ENCODE data around the gene LIPC.

DNA sequence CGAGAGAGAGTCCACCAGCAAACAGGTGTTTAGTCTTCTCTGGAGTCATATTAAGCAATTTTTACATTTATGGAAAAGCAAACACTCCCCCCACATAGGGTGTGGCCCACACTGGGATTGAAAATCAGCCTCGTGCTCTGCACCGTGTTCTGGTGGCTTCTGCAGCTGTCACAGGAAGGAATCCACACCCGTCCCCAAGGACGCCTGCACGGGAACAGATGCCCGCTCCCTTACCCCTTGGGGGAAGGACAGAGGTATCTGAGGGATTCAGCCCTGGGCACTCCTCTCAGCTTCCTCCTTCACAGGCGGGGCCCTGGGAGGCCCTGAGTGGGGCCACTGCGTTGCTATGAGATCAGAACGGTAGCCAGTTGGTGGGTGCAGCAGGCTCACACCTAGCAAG, 27.8 kb downstream of the LIPC start:
- no peak for TF ChIP-seq EZH2 (IDR thresholded peaks at IDR 0.05; ENCODE audit: low read depth, unreplicated experiment)
- no peak for TF ChIP-seq POLR2AphosphoS5 (IDR thresholded peaks at IDR 0.05; ENCODE audit: low read depth)
- TF ChIP-seq, protein P1, sequence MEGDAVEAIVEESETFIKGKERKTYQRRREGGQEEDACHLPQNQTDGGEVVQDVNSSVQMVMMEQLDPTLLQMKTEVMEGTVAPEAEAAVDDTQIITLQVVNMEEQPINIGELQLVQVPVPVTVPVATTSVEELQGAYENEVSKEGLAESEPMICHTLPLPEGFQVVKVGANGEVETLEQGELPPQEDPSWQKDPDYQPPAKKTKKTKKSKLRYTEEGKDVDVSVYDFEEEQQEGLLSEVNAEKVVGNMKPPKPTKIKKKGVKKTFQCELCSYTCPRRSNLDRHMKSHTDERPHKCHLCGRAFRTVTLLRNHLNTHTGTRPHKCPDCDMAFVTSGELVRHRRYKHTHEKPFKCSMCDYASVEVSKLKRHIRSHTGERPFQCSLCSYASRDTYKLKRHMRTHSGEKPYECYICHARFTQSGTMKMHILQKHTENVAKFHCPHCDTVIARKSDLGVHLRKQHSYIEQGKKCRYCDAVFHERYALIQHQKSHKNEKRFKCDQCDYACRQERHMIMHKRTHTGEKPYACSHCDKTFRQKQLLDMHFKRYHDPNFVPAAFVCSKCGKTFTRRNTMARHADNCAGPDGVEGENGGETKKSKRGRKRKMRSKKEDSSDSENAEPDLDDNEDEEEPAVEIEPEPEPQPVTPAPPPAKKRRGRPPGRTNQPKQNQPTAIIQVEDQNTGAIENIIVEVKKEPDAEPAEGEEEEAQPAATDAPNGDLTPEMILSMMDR (conservative IDR thresholded peaks at IDR 0.05; ENCODE audit: low read depth in 2 of 2): no peak
- TF ChIP-seq, protein P2, sequence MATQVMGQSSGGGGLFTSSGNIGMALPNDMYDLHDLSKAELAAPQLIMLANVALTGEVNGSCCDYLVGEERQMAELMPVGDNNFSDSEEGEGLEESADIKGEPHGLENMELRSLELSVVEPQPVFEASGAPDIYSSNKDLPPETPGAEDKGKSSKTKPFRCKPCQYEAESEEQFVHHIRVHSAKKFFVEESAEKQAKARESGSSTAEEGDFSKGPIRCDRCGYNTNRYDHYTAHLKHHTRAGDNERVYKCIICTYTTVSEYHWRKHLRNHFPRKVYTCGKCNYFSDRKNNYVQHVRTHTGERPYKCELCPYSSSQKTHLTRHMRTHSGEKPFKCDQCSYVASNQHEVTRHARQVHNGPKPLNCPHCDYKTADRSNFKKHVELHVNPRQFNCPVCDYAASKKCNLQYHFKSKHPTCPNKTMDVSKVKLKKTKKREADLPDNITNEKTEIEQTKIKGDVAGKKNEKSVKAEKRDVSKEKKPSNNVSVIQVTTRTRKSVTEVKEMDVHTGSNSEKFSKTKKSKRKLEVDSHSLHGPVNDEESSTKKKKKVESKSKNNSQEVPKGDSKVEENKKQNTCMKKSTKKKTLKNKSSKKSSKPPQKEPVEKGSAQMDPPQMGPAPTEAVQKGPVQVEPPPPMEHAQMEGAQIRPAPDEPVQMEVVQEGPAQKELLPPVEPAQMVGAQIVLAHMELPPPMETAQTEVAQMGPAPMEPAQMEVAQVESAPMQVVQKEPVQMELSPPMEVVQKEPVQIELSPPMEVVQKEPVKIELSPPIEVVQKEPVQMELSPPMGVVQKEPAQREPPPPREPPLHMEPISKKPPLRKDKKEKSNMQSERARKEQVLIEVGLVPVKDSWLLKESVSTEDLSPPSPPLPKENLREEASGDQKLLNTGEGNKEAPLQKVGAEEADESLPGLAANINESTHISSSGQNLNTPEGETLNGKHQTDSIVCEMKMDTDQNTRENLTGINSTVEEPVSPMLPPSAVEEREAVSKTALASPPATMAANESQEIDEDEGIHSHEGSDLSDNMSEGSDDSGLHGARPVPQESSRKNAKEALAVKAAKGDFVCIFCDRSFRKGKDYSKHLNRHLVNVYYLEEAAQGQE (IDR thresholded peaks at IDR 0.05; ENCODE audit: unreplicated experiment): no peak
- no peak for TF ChIP-seq CREB1 (CRISPR knock-in tag; IDR thresholded peaks at IDR 0.05; ENCODE audit: low read depth)
- TF ChIP-seq EZH2phosphoT487 (IDR thresholded peaks at IDR 0.05; ENCODE audit: unreplicated experiment): no peak
- TF ChIP-seq, protein P3, sequence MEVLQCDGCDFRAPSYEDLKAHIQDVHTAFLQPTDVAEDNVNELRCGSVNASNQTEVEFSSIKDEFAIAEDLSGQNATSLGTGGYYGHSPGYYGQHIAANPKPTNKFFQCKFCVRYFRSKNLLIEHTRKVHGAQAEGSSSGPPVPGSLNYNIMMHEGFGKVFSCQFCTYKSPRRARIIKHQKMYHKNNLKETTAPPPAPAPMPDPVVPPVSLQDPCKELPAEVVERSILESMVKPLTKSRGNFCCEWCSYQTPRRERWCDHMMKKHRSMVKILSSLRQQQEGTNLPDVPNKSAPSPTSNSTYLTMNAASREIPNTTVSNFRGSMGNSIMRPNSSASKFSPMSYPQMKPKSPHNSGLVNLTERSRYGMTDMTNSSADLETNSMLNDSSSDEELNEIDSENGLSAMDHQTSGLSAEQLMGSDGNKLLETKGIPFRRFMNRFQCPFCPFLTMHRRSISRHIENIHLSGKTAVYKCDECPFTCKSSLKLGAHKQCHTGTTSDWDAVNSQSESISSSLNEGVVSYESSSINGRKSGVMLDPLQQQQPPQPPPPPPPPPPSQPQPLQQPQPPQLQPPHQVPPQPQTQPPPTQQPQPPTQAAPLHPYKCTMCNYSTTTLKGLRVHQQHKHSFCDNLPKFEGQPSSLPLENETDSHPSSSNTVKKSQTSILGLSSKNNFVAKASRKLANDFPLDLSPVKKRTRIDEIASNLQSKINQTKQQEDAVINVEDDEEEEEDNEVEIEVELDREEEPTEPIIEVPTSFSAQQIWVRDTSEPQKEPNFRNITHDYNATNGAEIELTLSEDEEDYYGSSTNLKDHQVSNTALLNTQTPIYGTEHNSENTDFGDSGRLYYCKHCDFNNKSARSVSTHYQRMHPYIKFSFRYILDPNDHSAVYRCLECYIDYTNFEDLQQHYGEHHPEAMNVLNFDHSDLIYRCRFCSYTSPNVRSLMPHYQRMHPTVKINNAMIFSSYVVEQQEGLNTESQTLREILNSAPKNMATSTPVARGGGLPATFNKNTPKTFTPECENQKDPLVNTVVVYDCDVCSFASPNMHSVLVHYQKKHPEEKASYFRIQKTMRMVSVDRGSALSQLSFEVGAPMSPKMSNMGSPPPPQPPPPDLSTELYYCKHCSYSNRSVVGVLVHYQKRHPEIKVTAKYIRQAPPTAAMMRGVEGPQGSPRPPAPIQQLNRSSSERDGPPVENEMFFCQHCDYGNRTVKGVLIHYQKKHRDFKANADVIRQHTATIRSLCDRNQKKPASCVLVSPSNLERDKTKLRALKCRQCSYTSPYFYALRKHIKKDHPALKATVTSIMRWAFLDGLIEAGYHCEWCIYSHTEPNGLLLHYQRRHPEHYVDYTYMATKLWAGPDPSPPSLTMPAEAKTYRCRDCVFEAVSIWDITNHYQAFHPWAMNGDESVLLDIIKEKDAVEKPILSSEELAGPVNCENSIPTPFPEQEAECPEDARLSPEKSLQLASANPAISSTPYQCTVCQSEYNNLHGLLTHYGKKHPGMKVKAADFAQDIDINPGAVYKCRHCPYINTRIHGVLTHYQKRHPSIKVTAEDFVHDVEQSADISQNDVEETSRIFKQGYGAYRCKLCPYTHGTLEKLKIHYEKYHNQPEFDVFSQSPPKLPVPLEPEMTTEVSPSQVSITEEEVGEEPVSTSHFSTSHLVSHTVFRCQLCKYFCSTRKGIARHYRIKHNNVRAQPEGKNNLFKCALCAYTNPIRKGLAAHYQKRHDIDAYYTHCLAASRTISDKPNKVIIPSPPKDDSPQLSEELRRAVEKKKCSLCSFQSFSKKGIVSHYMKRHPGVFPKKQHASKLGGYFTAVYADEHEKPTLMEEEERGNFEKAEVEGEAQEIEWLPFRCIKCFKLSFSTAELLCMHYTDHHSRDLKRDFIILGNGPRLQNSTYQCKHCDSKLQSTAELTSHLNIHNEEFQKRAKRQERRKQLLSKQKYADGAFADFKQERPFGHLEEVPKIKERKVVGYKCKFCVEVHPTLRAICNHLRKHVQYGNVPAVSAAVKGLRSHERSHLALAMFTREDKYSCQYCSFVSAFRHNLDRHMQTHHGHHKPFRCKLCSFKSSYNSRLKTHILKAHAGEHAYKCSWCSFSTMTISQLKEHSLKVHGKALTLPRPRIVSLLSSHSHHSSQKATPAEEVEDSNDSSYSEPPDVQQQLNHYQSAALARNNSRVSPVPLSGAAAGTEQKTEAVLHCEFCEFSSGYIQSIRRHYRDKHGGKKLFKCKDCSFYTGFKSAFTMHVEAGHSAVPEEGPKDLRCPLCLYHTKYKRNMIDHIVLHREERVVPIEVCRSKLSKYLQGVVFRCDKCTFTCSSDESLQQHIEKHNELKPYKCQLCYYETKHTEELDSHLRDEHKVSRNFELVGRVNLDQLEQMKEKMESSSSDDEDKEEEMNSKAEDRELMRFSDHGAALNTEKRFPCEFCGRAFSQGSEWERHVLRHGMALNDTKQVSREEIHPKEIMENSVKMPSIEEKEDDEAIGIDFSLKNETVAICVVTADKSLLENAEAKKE (CRISPR knock-in tag; IDR thresholded peaks at IDR 0.05): no peak
- TF ChIP-seq ZNF114 (CRISPR knock-in tag; IDR thresholded peaks at IDR 0.05): no peak
- TF ChIP-seq ZNF331 (CRISPR knock-in tag; IDR thresholded peaks at IDR 0.05; ENCODE audit: low read depth): no peak
- no peak for TF ChIP-seq STAT1 (IDR thresholded peaks at IDR 0.05; ENCODE audit: unreplicated experiment)
- no peak for TF ChIP-seq NANOG (IDR thresholded peaks at IDR 0.05; ENCODE audit: borderline replicate concordance)
- TF ChIP-seq, protein P4, sequence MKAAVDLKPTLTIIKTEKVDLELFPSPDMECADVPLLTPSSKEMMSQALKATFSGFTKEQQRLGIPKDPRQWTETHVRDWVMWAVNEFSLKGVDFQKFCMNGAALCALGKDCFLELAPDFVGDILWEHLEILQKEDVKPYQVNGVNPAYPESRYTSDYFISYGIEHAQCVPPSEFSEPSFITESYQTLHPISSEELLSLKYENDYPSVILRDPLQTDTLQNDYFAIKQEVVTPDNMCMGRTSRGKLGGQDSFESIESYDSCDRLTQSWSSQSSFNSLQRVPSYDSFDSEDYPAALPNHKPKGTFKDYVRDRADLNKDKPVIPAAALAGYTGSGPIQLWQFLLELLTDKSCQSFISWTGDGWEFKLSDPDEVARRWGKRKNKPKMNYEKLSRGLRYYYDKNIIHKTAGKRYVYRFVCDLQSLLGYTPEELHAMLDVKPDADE (IDR thresholded peaks at IDR 0.05): no peak
- no peak for TF ChIP-seq JUNB (IDR thresholded peaks at IDR 0.05; ENCODE audit: unreplicated experiment)
